HEK293 (cell line): ENCODE data around the gene REEP2.

ENCODE experiments used
- CTCF ChIA-PET: fragments of 350-600 bp; formaldehyde crosslinking; extraction: SDS; loops from one replicate; lab custom pipeline; 2021; ENCODE audit warnings: antibody characterized with exemption; lab: Yijun Ruan, JAX
- POLR2A ChIA-PET: fragments of 300-600 bp; formaldehyde crosslinking; extraction: SDS; loops from one replicate; lab custom pipeline; 2020; ENCODE audit warnings: antibody characterized with exemption, inconsistent platforms; lab: Yijun Ruan, JAX
- H3K27ac ChIP-seq: fragments of 200-500 bp; sonication (Bioruptor generic); 2 replicates; pipeline ENCODE4 v1.5.1; 2014; ENCODE audit warnings: low read depth, low read length, control low read depth, inconsistent platforms; ENCODE audit errors: extremely low read depth
- H3K36me3 ChIP-seq, 2 experiments: fragments of 200-500 bp in 1 of 2; sonication (Bioruptor generic) in 1 of 2; 1 replicate in 1 of 2; 2 replicates in 1 of 2; pipeline ENCODE4 v1.5.1; 2014 to 2017; ENCODE audit warnings: inconsistent platforms in 2 of 2, low read length in 2 of 2; ENCODE audit not compliant: control insufficient read depth in 2 of 2, insufficient read depth in 1 of 2
- H3K4me1 ChIP-seq: fragments of 200-500 bp; sonication (Bioruptor generic); 2 replicates; pipeline ENCODE4 v1.5.1; 2014; ENCODE audit warnings: mild to moderate bottlenecking, low read length, inconsistent platforms; ENCODE audit not compliant: control insufficient read depth, insufficient read depth
- H3K4me3 ChIP-seq: 2 replicates; pipeline ENCODE4 v1.5.1; 2011; ENCODE audit warnings: low read depth, mild to moderate bottlenecking, control low read depth, low read length, moderate library complexity
- H3K9me3 ChIP-seq: fragments of 200-500 bp; sonication (Bioruptor generic); 2 replicates; pipeline ENCODE4 v1.5.1; 2014; ENCODE audit warnings: low read depth, low read length, inconsistent platforms; ENCODE audit not compliant: control insufficient read depth, insufficient read depth
- GLIS1 ChIP-seq: fragments of 450-650 bp; formaldehyde crosslinking; IDR thresholded peaks from 2 replicates; pipeline ENCODE4 v1.5.1; 2016; ENCODE audit warnings: missing biosample characterization, missing genetic modification characterization
- PRDM2 ChIP-seq: fragments of 450-650 bp; formaldehyde crosslinking; IDR thresholded peaks from 2 replicates; pipeline ENCODE4 v1.5.1; 2016; ENCODE audit warnings: missing biosample characterization, missing genetic modification characterization, borderline replicate concordance
- SCRT2 ChIP-seq: fragments of 450-650 bp; formaldehyde crosslinking; IDR thresholded peaks from 2 replicates; pipeline ENCODE4 v1.5.1; 2016; ENCODE audit warnings: missing biosample characterization, missing genetic modification characterization
- SP7 ChIP-seq: fragments of 450-650 bp; formaldehyde crosslinking; IDR thresholded peaks from 2 replicates; pipeline ENCODE4 v1.5.1; 2016; ENCODE audit warnings: missing biosample characterization, missing genetic modification characterization
- ZBTB48 ChIP-seq: fragments of 450-650 bp; formaldehyde crosslinking; IDR thresholded peaks from 2 replicates; pipeline ENCODE4 v1.5.1; 2016; ENCODE audit warnings: missing biosample characterization, missing genetic modification characterization
- ZFP69B ChIP-seq: fragments of 450-650 bp; formaldehyde crosslinking; IDR thresholded peaks from 2 replicates; pipeline ENCODE4 v1.5.1; 2016; ENCODE audit warnings: missing biosample characterization, missing genetic modification characterization
- ZNF10 ChIP-seq: fragments of 450-650 bp; formaldehyde crosslinking; IDR thresholded peaks from 2 replicates; pipeline ENCODE4 v1.5.1; 2017; ENCODE audit warnings: missing biosample characterization, missing genetic modification characterization
- ZNF148 ChIP-seq: fragments of 450-650 bp; formaldehyde crosslinking; IDR thresholded peaks from 2 replicates; pipeline ENCODE4 v1.5.0; 2017; ENCODE audit warnings: missing biosample characterization, missing genetic modification characterization, borderline replicate concordance
- ZNF155 ChIP-seq: fragments of 450-650 bp; formaldehyde crosslinking; IDR thresholded peaks from 2 replicates; pipeline ENCODE4 v1.5.1; 2016; ENCODE audit warnings: missing biosample characterization, missing genetic modification characterization
- ZNF174 ChIP-seq: fragments of 450-650 bp; formaldehyde crosslinking; IDR thresholded peaks from 2 replicates; pipeline ENCODE4 v1.5.0; 2017; ENCODE audit warnings: missing biosample characterization, mild to moderate bottlenecking, missing genetic modification characterization
- ZNF366 ChIP-seq: fragments of 450-650 bp; formaldehyde crosslinking; conservative IDR thresholded peaks from 2 replicates; pipeline ENCODE4 v1.5.1; 2016; ENCODE audit warnings: missing biosample characterization, missing genetic modification characterization
- ZNF398 ChIP-seq: fragments of 450-650 bp; formaldehyde crosslinking; IDR thresholded peaks from 2 replicates; pipeline ENCODE4 v1.5.1; 2017; ENCODE audit warnings: missing biosample characterization, missing genetic modification characterization
- ZNF416 ChIP-seq: fragments of 450-650 bp; formaldehyde crosslinking; IDR thresholded peaks from 2 replicates; pipeline ENCODE4 v1.5.1; 2016; ENCODE audit warnings: missing biosample characterization, missing genetic modification characterization
- ZNF585B ChIP-seq: fragments of 450-650 bp; formaldehyde crosslinking; IDR thresholded peaks from 2 replicates; pipeline ENCODE4 v1.5.1; 2016; ENCODE audit warnings: missing biosample characterization, missing genetic modification characterization
- ZNF596 ChIP-seq: fragments of 450-650 bp; IDR thresholded peaks from 2 replicates; pipeline ENCODE4 v1.5.0; 2018; ENCODE audit warnings: missing biosample characterization, mild to moderate bottlenecking, missing genetic modification characterization, moderate library complexity
- ZNF600 ChIP-seq: fragments of 450-650 bp; formaldehyde crosslinking; IDR thresholded peaks from 2 replicates; pipeline ENCODE4 v1.5.1; 2016; ENCODE audit warnings: missing biosample characterization, missing genetic modification characterization
- ZNF610 ChIP-seq: fragments of 450-650 bp; formaldehyde crosslinking; IDR thresholded peaks from 2 replicates; pipeline ENCODE4 v1.5.1; 2016; ENCODE audit warnings: missing biosample characterization, missing genetic modification characterization, borderline replicate concordance
- ZNF621 ChIP-seq: fragments of 450-650 bp; formaldehyde crosslinking; IDR thresholded peaks from 2 replicates; pipeline ENCODE4 v1.5.1; 2017; ENCODE audit warnings: missing biosample characterization, missing genetic modification characterization
- ZNF670 ChIP-seq: fragments of 450-650 bp; formaldehyde crosslinking; IDR thresholded peaks from 2 replicates; pipeline ENCODE4 v1.5.1; 2016; ENCODE audit warnings: missing biosample characterization, missing genetic modification characterization, low read depth
- ZNF692 ChIP-seq: fragments of 450-650 bp; formaldehyde crosslinking; IDR thresholded peaks from 2 replicates; pipeline ENCODE4 v1.5.1; 2016; ENCODE audit warnings: missing biosample characterization, missing genetic modification characterization
- ZNF707 ChIP-seq: fragments of 450-650 bp; formaldehyde crosslinking; IDR thresholded peaks from 2 replicates; pipeline ENCODE4 v1.5.1; 2016; ENCODE audit warnings: missing biosample characterization, missing genetic modification characterization
- ZNF76 ChIP-seq: fragments of 450-650 bp; formaldehyde crosslinking; IDR thresholded peaks from 2 replicates; pipeline ENCODE4; 2016; ENCODE audit warnings: low read depth, missing biosample characterization, missing genetic modification characterization, borderline replicate concordance
- ZNF785 ChIP-seq: fragments of 450-650 bp; formaldehyde crosslinking; IDR thresholded peaks from 2 replicates; pipeline ENCODE4 v1.5.1; 2016; ENCODE audit warnings: missing biosample characterization, missing genetic modification characterization
- ZNF791 ChIP-seq: fragments of 450-650 bp; formaldehyde crosslinking; IDR thresholded peaks from 2 replicates; pipeline ENCODE4 v1.5.1; 2016; ENCODE audit warnings: missing biosample characterization, missing genetic modification characterization
- ZNF837 ChIP-seq: fragments of 450-650 bp; formaldehyde crosslinking; IDR thresholded peaks from 2 replicates; pipeline ENCODE4 v1.5.1; 2016; ENCODE audit warnings: missing biosample characterization, missing genetic modification characterization
- ZSCAN30 ChIP-seq: fragments of 450-650 bp; IDR thresholded peaks from 2 replicates; pipeline ENCODE4 v1.5.1; 2018; ENCODE audit warnings: missing biosample characterization, mild to moderate bottlenecking, missing genetic modification characterization, moderate library complexity

The REEP2 gene

GRCh38 chr5:138464008-138464387 is 25.1 kb downstream of the REEP2 start:
- ChIA-PET CTCF (interaction anchor here (0.5 to 6.4 kb wide), 9 partner anchors 9 to 326 kb away, joined by 3 to 57 read pairs (median 7); no protein-coding TSS in a partner anchor), POLR2A (interaction anchor here (1.0 to 3.4 kb wide), 8 partner anchors 14 to 285 kb away, joined by 3 to 25 read pairs (median 6); partner anchors contain the start of genes ETF1 and KIF20A)
- H3K27ac ChIP-seq = peak overlapping the region; percentile 94
- H3K36me3 ChIP-seq = peaks cover 0 to 8% of the 10 kb centered on the region in 2 experiments; a peak in 1 of 3 replicates
- H3K4me3 ChIP-seq = peak overlapping the region; percentile 88
- H3K9me3 ChIP-seq = no peaks in the 10 kb centered on the region
- H3K4me1 ChIP-seq = peaks cover 4% of the 10 kb centered on the region; the same call in 1 of the 2 replicates
- TF ChIP-seq SP7 (tag by site-specific recombination) = peak; percentile 74
- 0 out of 2 replicates have a peak, but pooled peaks have one; percentile 4 for TF ChIP-seq ZBTB48 (tag by site-specific recombination)
- TF ChIP-seq ZNF837 (tag by site-specific recombination) = no peak
- TF ChIP-seq ZNF416 (tag by site-specific recombination) = no peak
- TF ChIP-seq ZNF692 = no peak; the same call in 1 of the 2 replicates
- no peak for TF ChIP-seq PRDM2 (tag by site-specific recombination)
- TF ChIP-seq ZNF148 = no peak
- TF ChIP-seq ZNF174 = no peak
- peak; percentile 54 for TF ChIP-seq ZNF610 (tag by site-specific recombination)
- TF ChIP-seq ZSCAN30 (tag by site-specific recombination) = peak; percentile 80; the same call in 1 of the 2 replicates
- TF ChIP-seq ZNF785 (tag by site-specific recombination) = no peak
- TF ChIP-seq ZNF621 (tag by site-specific recombination) = no peak
- TF ChIP-seq ZNF155 = no peak
- TF ChIP-seq ZNF10 (tag by site-specific recombination) = peak; percentile 91
- no peak for TF ChIP-seq ZNF596 (tag by site-specific recombination)
- TF ChIP-seq ZNF366 (tag by site-specific recombination) = no peak
- TF ChIP-seq ZNF398 (tag by site-specific recombination) = peak; percentile 97
- peak; percentile 93 for TF ChIP-seq GLIS1 (tag by site-specific recombination)
- no peak for TF ChIP-seq ZNF791 (tag by site-specific recombination)
- no peak for TF ChIP-seq SCRT2 (tag by site-specific recombination)
- TF ChIP-seq ZNF76 (tag by site-specific recombination) = no peak
- no peak for TF ChIP-seq ZNF670
- TF ChIP-seq ZNF600 (tag by site-specific recombination) = no peak
- TF ChIP-seq ZFP69B (tag by site-specific recombination) = no peak
- TF ChIP-seq ZNF707 (tag by site-specific recombination) = no peak
- TF ChIP-seq ZNF585B (tag by site-specific recombination) = no peak
